CD4-positive, alpha-beta T cell treated with Interferon gamma for 1 hour (primary cell): ENCODE results near the gene VASP.

Source experiments
- DNase-seq: peaks from one replicate; pipeline ENCODE4 v3.0.0-alpha.2; 2020

VASP gene

DNA sequence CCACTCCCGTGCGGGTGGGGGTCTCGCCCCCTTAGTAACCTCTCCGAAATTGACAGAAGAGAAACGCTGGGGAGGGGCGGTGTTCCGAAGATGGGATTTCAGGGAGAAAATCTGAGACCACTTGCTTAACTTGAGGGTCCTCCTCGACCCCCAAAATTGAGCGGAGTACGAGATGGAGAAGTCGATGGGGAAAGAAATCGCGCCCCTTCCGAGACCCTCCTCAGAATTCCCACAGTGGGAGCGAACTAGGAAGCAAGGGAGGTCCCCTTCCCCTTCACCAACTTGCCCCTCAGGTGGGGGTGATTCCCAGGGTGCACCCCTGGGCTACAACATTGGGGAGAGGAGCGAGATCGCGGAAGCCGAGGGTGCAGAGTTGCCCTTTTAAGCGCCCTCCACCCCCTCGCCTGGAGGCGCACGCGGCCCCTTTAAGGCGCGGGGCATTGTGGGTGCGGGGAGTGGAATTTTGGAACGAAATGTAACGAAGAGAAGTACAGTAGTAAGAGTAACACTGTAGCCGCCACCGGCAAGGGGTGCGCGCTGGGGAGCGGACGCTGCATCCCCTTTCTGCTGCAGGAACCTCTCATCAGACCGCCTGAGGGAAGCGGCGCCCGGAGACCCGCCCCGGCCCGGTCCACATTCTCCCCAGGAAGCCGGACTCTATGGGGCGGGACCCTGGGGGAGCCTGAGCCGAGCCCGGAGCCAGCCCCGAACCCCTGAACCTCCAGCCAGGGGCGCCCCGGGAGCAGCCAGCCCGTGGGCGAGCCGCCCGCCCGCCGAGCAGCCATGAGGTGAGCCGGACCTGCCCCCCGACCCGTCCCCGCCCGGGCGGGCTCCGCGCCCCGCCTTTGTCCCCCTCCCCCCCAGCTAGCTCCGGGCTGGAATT is at the start of gene VASP:
TSS of gene VASP (plus strand) at position 491 of the 883 bp plus-strand sequence. CDS start at position 784, 293 bp downstream.
- peak; percentile 89 for DNase-seq

DNA sequence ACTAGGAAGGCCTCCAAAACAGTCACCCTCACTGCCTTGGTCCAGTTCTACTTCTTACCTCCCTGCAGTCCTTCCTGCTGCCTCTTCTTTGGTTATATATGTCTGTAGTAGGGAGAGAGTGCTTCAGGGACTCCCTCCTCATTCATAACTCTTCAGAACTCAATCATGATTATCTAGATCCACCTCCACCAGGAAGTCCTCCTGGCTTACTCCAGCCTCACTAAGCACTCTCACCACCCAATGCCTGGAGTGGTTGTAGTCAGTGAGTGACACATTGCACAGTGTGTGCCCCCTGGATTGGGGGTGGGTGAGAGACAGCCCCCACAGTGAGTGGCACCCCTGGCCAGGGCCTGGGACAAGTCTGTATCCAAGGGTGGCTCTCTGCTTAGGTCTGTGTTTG is 49.5 kb upstream of the VASP start:
- no peak for DNase-seq

DNA sequence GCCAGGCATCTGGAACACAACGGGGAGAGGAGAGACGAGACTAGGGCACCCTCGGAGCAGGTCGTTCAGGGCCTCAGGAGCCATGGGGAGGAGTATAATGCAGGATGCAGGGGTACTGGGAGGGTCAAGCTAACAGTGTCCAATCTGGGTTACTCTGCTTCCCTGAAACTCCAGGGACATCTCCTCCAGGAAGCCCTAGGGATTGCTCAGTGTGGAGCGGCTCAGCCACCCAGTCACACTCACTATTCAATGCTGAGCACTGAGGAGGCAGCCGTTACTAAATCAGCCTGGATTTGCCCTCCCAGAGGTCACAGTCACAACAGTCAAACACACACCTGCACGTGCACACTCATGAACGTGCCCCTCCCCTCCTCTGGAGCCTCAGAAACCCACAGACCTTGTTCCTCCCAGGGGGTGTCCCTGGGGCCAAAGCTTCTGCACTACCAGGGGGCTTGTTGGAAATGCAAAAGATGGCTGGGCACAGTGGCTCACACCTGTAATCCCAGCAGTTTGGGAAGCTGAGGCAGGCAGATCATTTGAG is 46.4 kb upstream of the VASP start:
- DNase-seq, result no peak

DNA sequence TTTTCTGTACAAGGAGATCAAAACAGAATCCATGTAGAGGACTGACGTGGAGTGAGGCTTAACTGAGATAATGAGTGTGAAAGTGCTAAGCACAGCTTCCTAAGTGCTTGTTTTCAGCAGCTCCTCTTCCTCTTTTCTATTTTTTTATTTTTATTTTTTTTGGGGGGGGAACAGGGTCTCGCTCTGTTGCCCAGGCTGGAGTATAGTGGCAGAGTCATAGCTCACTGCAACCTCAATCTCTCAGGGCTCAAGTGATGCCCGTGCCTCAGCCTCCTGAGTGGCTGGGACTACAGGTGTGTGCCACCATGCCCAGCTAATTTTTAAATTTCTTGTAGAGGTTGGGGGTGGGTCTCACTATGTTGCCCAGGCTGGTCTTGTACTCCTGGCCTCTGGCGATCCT is 45.1 kb upstream of the VASP start:
- no peak for DNase-seq

DNA sequence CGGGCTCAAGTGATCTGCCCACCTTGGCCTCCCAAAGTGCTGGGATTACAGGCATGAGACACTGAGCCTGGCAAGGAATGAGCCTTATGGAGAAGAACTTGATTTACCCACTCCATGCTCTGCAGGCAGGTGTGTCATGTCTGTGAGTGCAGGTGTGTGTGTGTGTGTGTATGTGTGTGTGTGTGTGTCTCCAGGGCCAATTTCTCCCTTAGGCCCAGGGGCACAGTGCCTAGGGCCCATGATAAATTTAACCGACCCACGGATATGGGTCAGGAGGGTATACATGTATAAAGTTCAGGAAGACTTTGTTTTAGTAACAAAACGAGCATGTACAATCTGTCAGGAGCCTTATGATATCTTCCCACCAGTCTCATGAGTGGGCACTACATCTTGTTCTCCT is 44.0 kb upstream of the VASP start:
- no peak for DNase-seq

DNA sequence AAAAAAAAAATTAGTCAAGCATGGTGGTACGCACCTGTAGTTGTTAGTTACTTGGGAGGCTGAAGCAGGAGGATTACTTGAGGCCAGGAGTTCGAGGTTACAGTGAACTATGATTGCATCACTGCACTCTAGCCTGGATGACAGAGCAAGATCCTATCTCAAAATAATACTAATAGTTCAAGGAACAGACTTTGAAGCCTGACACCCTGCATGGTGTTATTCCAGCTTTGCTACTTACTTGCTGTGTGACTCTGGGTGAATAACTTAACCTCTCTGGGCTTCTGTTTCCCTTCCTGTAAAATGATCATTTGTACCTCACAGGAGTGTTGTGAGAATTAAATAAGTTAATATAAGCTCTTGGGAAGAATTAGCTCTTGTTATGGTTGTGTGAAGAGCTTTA is 43.0 kb upstream of the VASP start:
- no peak for DNase-seq

DNA sequence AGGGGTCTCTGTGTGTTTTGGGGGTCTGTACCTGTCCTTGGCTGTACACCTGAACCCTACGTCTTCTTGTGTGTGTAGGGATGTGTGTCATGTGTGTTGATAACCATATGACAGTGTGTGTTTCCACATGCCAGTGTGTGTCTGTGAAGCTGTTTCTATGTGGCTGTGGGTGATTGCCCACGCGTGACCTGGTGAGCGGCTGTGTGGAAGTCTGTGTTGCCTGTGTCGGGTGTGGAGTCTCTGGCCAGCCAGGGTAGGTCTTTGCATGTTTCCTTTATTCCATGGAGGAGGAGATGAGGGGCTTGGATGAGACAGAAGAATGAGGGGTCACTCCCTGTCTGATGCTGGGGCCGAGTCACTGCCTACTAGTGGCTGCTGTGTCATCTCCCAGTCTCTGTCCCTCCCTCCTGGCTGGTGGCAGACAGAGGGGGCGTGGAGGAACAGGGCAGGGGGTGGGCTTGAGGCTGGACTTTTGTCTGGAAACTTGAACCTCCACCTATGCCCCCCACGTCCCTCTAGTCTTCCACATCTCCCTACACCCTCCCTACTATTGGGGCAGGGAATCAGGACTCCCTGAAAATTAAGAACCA is 42.3 kb upstream of the VASP start:
- DNase-seq, result no peak

DNA sequence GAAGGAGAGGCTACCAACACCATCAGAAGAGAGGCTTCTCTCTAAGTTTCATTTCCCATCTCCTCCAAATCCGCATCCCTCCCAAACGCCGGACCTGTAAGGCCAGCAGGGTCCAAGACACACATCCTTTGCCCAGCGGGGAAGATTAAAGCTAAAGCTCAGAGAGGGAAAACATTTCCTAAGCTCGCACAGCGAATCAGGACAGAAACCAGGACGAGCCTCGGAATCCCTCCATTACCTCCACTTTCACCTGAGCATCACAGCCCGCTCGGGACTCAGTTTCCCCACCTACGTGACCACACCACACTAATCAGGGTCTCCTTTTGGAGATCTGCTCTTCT is 40.2 kb upstream of the VASP start:
- DNase-seq, result no peak

DNA sequence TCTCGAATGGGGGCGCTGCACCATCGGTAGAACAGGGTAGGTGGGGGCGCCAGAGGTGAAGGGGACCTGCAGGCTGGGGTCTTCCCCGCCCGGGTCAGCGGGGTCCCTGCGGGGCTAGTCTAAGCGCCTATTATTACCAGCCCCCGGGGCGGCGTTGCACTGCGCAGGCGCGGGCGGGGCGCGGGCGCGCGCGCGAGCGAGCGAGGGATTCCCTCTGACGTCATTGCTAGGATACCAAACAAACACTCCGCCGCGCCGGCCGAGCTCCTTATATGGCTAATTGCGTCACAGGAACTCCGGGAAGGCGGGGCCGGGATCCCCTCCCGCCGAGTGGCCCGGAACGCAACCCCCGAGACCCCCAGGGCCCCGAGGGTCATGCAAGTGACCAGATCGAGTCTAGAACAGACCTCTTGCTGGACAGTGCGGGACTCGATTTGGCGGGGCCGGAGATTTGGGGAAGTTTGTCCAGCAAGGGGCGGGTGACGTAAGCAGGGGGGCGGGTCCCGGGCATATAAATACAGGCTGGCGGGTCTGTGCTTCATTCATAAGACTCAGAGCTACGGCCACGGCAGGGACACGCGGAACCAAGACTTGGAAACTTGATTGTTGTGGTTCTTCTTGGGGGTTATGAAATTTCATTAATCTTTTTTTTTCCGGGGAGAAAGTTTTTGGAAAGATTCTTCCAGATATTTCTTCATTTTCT is 39.7 kb upstream of the VASP start, which contains the start of gene FOSB:
TSS of gene FOSB (plus strand) at position 541 of the 703 bp plus-strand sequence. CDS start 591 bp downstream, outside the sequence.
- DNase-seq, result peak; percentile 96

DNA sequence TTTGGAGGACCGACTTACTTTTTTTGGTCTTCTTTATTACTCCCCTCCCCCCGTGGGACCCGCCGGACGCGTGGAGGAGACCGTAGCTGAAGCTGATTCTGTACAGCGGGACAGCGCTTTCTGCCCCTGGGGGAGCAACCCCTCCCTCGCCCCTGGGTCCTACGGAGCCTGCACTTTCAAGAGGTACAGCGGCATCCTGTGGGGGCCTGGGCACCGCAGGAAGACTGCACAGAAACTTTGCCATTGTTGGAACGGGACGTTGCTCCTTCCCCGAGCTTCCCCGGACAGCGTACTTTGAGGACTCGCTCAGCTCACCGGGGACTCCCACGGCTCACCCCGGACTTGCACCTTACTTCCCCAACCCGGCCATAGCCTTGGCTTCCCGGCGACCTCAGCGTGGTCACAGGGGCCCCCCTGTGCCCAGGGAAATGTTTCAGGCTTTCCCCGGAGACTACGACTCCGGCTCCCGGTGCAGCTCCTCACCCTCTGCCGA is 39.1 kb upstream of the VASP start:
- no peak for DNase-seq

DNA sequence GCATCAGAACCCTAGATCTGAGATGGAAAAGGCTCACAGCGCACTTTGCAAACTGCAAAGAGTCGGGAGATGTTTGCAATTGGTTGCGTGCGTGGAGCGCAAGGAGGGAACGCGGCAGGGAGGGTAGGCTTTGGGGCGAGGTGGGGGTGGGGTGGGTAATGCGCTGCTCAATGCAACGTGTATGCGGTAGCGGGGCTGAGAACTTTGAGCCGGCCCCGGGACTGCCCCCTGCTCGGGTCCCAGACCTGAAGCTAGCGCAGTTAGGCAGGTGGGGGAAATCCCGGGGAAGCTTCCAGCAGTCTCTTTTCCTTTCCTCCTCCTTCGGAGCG is 38.5 kb upstream of the VASP start:
- no peak for DNase-seq

DNA sequence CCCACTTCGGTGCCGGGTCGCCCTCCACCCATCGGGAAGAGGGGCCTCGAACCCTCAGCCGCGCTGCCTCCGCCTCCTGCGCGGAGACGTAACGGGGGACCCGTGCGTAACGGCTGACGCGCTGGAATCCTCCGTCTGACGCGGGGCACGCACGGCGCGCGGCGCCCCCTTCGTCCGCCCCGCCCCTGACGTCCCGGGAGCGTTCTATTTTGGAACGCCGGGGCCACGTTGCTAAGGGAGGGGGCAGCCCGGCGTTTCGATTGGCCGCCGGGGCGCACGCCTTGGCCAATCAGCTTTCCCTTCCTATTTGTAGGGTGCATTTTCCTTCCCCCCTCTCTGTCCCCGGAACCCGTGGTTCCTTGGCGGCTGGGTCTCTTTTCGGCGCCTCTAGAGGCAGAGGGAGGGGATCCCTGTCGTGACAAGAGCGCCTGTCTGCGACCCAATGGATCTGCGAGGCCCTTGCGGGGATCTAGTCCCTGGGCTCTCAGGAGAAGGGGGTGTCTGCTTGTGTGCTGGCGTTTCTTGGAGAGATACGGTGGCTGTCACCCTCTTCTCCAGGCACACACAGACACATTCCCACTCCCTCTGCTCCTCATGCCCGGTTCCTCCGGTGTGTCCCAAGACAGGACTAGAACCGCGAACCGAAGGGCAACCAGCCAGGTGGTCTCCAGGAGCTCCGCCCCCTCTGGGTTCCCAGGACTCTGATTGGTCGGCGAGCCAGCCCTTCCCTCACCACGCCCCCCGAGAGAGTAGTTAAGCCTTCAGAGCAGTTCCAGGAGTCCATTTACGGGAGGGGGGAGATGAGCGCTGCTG is 37.9 kb upstream of the VASP start:
- peak; percentile 83 for DNase-seq

DNA sequence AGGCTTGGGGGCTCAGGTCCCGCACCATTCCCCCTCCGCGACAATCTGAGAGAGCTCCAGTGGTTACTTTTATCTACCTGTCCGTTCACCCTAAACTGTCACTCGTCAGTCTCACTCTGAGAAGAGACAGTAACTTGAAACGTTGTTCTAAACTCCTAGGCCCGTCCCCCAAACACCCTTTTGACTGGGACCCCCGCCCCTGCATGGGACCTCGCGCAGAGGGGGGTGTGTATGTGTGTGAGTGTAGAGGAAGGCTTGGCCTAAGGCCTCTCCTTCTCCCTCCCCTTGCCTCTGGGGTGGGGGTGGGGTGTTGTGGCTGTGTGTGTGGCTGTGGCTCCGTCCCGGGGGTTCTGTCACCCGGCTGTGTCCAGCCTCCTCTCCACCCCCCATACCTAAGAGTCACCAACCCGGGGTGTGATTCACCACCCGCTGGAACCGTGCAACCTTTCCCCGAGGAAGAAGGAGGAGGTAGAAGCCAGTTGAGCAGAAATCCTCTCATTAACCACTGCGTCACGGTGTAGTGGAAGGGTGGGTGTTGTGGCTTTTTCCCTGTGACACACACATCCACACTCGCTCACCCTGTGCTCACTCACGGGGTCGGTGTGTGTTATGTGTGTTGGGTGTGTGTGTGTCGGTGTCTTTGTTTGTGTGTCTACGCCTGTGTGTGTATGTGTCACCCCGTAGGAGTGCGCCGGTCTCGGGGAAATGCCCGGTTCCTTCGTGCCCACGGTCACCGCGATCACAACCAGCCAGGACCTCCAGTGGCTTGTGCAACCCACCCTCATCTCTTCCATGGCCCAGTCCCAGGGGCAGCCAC is 37.1 kb upstream of the VASP start:
- DNase-seq, result peak; percentile 77

DNA sequence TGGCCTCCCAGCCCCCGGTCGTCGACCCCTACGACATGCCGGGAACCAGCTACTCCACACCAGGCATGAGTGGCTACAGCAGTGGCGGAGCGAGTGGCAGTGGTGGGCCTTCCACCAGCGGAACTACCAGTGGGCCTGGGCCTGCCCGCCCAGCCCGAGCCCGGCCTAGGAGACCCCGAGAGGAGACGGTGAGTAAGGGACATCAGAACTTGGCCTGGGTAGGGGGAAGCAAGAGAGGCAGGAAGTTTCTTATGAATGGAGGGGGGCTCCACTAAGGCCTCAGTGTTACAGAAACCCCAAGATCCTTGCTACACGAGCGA is 36.6 kb upstream of the VASP start:
- DNase-seq, result no peak

DNA sequence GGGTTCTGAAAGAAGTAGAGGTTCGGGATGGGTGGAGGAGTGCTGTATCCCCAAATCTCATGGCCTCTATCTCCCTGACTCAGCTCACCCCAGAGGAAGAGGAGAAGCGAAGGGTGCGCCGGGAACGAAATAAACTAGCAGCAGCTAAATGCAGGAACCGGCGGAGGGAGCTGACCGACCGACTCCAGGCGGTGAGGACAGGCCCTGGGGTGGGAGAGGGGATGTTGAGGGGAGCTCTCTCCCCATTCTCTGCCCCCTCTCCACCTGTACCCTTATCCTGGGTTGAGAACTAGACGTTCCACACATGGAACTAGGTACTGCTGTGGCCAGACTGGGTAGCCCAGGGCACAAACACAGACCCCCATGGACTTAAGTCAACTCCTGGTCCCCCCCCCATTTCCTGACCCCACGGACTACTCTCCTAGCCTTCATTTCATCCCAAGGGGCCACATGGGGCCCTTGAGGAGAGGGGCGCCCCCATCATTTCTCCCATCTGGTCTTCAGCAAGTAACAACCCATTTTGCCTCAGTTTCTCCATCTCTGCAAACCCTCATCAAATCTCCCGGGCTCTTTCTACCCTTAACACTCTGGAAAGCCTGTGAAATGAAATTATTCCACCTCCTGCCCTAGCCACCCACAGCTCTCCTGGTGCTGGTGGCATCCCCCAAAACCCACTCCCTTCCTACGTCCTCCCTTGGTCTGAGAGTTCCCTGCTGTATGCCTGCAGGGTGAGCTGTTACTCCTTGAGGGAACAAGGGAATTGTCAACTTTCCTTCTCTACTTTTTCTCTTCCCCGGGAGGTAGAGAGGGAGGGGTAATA is 36.0 kb upstream of the VASP start:
- peak; percentile 53 for DNase-seq

DNA sequence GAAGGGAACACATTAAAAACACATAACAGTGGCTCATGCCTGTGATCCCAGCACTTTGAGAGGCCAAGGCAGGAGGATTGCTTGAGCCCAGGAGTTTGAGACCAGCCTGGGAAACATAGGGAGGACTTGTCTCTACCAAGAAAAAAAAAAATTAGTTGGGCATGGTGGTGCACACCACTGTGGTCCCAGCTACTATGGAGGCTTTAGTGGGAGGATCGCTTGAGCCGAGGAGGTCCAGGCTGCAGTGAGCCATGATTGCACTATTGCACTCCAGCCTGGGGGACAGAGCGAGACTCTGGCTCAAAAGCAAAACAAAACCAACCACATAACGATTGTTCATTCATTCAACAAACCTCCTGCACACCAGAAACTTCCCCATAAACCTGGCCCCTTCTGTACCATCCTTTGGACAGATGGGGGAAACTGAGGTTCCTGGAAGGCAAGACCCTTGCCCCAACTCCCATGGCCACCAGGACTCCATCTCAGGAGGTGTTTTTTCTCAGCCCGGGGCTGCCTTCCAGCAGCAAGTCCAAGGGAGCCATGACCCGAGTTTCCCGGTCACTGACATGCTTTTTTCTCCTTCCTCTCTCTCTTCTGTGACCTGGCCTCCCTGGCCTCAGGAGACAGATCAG is 35.2 kb upstream of the VASP start:
- DNase-seq, result peak; percentile 51

DNA sequence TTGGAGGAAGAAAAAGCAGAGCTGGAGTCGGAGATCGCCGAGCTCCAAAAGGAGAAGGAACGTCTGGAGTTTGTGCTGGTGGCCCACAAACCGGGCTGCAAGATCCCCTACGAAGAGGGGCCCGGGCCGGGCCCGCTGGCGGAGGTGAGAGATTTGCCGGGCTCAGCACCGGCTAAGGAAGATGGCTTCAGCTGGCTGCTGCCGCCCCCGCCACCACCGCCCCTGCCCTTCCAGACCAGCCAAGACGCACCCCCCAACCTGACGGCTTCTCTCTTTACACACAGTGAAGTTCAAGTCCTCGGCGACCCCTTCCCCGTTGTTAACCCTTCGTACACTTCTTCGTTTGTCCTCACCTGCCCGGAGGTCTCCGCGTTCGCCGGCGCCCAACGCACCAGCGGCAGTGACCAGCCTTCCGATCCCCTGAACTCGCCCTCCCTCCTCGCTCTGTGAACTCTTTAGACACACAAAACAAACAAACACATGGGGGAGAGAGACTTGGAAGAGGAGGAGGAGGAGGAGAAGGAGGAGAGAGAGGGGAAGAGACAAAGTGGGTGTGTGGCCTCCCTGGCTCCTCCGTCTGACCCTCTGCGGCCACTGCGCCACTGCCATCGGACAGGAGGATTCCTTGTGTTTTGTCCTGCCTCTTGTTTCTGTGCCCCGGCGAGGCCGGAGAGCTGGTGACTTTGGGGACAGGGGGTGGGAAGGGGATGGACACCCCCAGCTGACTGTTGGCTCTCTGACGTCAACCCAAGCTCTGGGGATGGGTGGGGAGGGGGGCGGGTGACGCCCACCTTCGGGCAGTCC is 34.5 kb upstream of the VASP start:
- DNase-seq, result peak; percentile 76

DNA sequence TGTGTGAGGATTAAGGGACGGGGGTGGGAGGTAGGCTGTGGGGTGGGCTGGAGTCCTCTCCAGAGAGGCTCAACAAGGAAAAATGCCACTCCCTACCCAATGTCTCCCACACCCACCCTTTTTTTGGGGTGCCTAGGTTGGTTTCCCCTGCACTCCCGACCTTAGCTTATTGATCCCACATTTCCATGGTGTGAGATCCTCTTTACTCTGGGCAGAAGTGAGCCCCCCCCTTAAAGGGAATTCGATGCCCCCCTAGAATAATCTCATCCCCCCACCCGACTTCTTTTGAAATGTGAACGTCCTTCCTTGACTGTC is 34.0 kb upstream of the VASP start:
- no peak for DNase-seq

DNA sequence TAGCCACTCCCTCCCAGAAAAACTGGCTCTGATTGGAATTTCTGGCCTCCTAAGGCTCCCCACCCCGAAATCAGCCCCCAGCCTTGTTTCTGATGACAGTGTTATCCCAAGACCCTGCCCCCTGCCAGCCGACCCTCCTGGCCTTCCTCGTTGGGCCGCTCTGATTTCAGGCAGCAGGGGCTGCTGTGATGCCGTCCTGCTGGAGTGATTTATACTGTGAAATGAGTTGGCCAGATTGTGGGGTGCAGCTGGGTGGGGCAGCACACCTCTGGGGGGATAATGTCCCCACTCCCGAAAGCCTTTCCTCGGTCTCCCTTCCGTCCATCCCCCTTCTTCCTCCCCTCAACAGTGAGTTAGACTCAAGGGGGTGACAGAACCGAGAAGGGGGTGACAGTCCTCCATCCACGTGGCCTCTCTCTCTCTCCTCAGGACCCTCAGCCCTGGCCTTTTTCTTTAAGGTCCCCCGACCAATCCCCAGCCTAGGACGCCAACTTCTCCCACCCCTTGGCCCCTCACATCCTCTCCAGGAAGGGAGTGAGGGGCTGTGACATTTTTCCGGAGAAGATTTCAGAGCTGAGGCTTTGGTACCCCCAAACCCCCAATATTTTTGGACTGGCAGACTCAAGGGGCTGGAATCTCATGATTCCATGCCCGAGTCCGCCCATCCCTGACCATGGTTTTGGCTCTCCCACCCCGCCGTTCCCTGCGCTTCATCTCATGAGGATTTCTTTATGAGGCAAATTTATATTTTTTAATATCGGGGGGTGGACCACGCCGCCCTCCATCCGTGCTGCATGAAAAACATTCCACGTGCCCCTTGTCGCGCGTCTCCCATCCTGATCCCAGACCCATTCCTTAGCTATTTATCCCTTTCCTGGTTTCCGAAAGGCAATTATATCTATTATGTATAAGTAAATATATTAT is 33.3 kb upstream of the VASP start:
- peak; percentile 83 for DNase-seq
